NCI-H1436 (cell line): ENCODE measurements around the gene CERT1.
"Not testable (repeated sequence)": the region's sequence is repeated elsewhere in the genome, so short reads cannot be mapped to it uniquely, and the experiment has no call there.

Experiments used
- DNase-seq: peaks from one replicate; lab custom pipeline; 2025; lab: John Stamatoyannopoulos, UW

The CERT1 gene

GRCh38 chr5:75342836-75343235 is 168.6 kb downstream of the CERT1 start:
- no peak for DNase-seq

- DNase-seq: no peak
Measured at GRCh38 chr5:75341934-75342333, 169.5 kb downstream of the CERT1 start.

DNA sequence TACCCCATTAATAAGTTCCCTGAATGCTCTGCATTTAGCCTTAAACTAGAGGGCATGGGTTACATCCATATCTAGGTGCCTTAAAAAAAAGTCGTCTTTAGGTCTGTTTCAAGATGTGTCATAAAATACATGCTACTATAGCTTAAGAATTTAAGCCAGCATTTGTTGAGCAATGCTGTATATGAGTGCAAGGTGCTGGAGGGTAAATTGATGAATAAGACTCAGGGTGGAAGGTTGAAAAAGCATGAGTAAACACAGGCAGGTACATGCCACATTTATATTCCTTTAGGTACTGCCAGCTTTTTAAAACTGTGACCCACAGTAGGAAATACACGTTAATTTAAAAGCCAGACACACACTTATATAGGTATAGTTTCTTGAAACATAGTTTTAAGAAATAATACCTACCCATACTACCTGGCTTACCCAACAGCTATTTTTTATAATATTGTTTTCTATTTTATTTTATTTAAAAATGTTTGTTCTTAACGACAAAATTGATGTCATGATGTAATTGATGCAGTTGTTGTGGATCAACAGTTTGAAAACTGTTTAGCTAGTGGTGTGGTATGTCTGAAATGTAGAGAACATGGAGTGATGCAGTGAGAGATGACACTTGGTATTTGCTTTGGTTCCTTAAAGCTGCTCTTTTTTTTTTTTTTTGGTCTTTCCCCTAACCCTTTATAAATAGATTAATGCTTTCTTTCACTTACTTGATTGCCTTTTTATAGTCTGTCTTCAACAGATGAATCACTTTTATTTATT is 170.5 kb downstream of the CERT1 start:
- no peak for DNase-seq

DNA sequence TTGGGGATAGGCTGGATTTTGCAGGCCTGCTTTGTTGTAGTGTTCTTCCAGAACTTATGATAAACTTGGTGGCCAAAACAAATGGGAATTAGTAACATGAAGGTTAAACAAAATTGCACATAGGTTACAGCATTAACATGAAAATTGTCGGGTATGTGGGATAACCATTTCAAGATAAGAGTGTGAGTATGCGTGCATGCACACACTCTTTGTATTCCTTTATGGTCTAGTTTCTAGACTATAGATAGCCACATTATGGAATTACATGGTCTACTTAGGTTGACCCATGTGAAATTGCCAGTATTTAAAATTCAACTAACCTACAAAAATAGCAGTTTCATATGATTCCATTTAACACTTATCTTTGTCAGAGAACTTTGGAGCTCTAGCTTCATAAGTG is 173.0 kb downstream of the CERT1 start:
- DNase-seq: no peak

DNA sequence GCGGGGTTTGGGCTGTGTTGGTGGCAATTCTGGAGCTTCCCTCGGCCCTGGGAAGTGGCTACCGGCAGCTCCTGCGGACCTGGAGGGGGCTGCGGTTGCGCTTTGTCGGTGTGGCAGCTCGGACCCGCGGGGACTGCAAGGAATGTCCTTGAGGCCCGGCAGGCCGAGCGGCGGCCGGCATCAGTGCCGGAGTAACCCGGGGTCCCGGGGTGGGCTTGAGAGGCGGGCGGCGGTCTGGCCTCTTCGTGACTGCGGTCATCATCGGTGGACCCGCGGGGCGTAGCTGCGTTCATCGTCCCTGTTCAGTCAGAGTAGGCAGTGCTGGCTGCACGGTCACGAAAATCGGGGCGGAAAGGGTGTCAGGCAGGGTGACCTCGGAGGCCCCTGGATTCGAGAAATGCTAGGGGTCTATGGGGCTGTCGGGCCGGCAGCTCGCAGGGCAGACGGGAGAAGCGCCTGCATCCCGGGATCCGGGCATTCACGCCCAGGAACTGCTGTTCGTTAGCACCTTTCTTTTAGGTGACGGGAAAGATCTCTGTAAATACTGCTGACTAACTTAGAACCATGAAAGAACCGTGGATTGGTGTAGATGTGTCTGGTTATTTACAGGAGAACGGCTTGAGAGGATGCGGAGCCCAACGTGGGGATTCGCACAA is 173.9 kb downstream of the CERT1 start:
- no peak for DNase-seq

- DNase-seq: peak; percentile 99
Measured at GRCh38 chr5:75336615-75337336, 174.7 kb downstream of the CERT1 start, which contains the start of gene HMGCR. HMGCR (plus strand) TSS chr5:75337220; CDS start chr5:75342606, 5,386 bp downstream.

DNA sequence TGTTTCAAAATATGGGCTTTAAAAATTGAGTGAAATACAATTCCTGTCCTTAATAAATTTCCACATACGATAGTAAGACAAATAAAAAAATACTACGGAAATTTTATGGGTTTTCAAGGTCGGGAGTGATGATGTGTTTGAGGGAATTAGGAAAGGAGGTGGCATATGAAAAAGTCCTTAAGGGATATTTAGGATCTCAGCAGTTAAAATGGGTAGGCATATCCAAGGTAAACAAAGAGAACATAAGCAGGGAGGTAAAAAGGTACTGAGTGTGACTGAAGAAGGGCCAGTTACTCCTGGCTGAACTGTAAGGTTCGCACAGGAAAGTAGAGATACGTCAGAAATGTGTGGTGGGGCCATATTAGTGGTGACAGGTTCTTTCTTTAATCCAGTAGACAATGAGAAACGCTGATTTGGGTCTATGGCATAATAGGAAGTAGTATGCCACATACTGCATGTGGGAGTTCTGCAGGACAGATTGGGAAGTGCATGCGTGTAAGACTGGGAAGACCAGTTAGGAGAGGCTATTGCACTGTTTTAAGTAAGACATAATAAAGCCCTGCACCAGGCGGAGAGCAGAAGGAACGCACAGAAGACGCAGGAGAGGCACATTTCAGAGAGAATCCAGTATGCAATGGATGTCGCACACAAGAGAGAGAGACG is 175.3 kb downstream of the CERT1 start:
- DNase-seq: peak; percentile 56

GRCh38 chr5:75335486-75335885 is 175.9 kb downstream of the CERT1 start:
- DNase-seq: peak; percentile 4

- not testable (repeated sequence) for DNase-seq
Measured at GRCh38 chr5:75334413-75334812, 177.0 kb downstream of the CERT1 start.

DNA sequence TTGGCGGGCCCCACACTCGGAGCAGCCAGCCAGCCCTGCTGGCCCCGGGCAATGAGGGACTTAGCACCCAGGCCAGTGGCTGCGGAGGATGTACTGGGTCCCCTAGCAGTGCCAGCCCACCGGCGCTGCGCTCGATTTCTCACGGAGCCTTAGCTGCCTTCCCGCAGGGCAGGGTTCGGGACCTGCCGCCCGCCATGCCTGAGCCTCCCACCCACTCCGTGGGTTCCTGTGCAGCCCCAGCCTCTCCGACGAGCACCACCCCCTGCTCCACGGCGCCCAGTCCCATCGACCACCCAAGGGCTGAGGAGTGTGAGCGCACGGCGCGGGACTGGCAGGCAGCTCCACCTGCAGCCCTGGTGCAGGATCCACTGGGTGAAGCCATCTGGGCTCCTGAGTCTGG is 177.7 kb downstream of the CERT1 start:
- DNase-seq: not testable (repeated sequence)

- DNase-seq: no peak
Measured at GRCh38 chr5:75331095-75332090, 180.0 kb downstream of the CERT1 start.

DNA sequence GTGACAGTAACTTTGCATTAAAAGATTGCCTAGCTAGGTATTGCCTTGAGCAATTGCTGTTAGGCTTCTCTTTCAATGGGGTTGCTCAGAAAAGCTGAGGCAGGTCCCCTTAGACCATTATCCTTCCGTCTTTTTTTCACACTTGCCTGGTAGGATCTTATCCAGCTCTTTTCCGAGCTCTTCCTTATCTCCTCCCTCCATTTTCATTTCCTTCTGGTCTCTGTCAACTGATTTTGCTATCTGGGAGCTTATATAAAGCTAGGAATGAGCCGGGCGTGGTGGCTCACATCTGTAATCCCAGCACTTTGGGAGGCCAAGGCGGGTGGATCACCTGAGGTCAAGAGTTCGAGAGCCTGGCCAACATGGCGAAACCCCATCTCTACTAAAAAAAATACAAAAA is 181.0 kb downstream of the CERT1 start:
- DNase-seq: no peak
